Peyer's patch (tissue), 4 donors: ENCODE results near the gene LMBR1.

Experiments used
- POLR2A ChIP-seq, 2 donors: fragments of 450-650 bp; IDR thresholded peaks; one replicate each; pipeline ENCODE4 v1.5.1; 2017; ENCODE audit warnings: antibody characterized with exemption in 2 of 2, mild to moderate bottlenecking in 2 of 2, moderate library complexity in 2 of 2
- TF ChIP-seq, protein P1 (sequence below), 6 experiments: fragments of 450-650 bp in 4 of 6; fragments of 200-600 bp in 2 of 6; sonication (generic) in 1 of 6; IDR thresholded peaks; one replicate each; pipeline ENCODE4 v1.5.1; 2017 to 2019; ENCODE audit warnings: antibody characterized with exemption in 6 of 6, mild to moderate bottlenecking in 3 of 6, moderate library complexity in 1 of 6

DNA sequence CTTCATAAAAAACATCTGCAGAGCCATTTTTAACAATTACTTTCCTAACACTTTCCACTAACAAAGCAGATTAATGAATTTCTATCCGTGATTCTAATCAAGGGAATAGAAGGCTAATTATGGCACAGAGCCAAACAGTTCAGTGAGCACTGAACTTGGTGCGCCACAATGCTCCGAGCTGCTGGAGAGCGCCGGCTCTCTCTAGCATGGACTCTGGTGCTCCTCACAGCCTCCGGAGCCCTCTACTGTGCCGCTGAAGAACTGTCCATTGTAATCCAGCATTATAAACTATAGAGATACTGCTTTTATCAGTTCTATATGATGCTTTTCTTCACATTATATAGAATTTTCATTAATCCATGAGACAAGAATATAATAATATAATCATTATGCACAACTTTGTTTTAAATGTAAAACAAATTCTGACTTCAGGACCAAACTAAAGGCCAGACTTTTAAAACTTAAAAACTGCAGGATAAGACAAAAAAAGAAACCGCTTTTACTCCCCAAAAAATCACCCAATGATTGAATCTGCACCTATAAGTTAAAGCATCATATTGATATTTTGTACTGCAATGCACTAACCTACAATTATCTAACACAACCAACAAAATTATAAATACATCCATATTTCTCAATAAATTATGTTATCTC is 128.8 kb downstream of the LMBR1 start:
- TF ChIP-seq, protein P1, sequence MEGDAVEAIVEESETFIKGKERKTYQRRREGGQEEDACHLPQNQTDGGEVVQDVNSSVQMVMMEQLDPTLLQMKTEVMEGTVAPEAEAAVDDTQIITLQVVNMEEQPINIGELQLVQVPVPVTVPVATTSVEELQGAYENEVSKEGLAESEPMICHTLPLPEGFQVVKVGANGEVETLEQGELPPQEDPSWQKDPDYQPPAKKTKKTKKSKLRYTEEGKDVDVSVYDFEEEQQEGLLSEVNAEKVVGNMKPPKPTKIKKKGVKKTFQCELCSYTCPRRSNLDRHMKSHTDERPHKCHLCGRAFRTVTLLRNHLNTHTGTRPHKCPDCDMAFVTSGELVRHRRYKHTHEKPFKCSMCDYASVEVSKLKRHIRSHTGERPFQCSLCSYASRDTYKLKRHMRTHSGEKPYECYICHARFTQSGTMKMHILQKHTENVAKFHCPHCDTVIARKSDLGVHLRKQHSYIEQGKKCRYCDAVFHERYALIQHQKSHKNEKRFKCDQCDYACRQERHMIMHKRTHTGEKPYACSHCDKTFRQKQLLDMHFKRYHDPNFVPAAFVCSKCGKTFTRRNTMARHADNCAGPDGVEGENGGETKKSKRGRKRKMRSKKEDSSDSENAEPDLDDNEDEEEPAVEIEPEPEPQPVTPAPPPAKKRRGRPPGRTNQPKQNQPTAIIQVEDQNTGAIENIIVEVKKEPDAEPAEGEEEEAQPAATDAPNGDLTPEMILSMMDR (IDR thresholded peaks at IDR 0.05): peak in 4 of 6 experiments; percentile 38 to 90 (median 86)
- no peak for TF ChIP-seq POLR2A (IDR thresholded peaks at IDR 0.05)
